ENCODE data around the gene BEX2.

DNA sequence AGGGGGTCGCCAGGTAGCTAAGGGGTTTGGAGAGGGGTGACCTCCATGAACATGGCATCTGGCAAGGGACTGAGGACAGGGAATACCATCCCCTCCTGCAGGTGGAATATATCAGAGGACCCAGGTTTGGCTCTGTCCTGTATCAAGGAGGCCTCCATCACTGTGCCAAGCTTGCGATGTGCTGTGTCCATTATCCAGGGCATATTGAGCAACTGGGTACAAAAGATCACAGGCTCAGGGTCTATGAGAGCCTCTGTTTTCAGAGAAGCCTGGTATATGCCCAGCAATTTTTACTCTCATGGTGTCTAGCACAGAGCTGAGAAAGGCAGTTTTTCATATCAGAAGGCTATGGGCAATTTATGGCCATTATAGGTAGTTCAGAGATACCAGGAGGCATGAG is 17.7 kb downstream of the BEX2 start:
- no peak for TF ChIP-seq POLR2A (IDR thresholded peaks at IDR 0.05; ENCODE audit: low read length)
- no peak for TF ChIP-seq GATA1 (IDR thresholded peaks at IDR 0.05; ENCODE audit: low read depth, low read length)

All from erythroblast (primary cell).